Embryonic facial prominence (tissue), 1 donor: ENCODE data around the gene EPHA10.

ENCODE experiments used
- DNase-seq: peaks from one replicate; pipeline ENCODE4 v3.0.0-alpha.2; 2016; ENCODE audit errors: extremely low spot score

Gene EPHA10

DNA sequence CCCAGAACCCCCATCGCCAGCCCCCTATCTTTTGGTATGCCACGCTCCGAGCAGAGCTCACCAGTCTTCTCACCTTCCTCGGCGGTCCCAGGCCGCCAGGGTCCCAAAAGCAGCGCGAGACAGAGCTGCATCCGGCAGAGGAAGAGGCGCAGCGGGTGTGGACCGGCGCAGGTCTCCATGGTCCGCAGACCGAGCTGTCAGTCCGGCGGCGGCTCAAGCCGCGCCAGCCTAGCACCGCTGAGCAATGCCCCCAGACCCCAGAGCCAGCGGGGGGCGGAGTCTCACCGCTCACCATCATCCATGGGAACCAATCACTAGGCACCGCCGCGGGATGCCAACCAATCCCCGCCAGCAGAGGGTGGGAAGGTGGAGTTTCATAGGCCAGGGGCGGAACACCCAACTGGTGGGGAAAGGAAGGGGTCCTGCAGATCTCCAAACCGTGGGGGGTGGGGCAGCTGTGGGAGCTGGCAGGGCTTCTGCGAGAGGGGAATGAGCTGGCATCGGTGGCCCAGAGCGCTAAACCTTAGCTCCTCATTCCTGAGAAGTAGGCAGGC, at the start of gene EPHA10:
Gene EPHA10, minus strand, starts transcription at position 233 of the 554 bp plus-strand sequence. Its CDS starts 54 bp downstream, at position 179.
- no peak for DNase-seq

DNA sequence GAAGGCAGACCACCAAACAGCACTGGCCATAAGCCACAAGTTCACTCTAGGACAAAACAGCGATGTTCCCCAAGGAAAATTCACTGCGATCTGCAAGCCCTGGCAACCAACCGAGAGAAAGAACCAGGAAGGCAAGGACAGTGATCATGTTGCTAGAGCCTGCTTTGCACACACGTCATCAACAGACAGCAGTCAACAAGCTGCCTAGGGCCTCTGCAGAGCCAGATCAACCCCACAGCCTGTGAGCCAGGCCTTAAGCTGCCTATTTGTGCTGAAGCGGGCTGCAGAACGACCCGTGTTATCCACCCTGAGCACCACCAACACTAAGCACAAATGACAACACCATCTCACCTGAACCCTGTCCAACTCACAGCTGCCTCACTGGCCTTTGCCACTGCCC, 49.3 kb upstream of the EPHA10 start:
- no peak for DNase-seq

DNA sequence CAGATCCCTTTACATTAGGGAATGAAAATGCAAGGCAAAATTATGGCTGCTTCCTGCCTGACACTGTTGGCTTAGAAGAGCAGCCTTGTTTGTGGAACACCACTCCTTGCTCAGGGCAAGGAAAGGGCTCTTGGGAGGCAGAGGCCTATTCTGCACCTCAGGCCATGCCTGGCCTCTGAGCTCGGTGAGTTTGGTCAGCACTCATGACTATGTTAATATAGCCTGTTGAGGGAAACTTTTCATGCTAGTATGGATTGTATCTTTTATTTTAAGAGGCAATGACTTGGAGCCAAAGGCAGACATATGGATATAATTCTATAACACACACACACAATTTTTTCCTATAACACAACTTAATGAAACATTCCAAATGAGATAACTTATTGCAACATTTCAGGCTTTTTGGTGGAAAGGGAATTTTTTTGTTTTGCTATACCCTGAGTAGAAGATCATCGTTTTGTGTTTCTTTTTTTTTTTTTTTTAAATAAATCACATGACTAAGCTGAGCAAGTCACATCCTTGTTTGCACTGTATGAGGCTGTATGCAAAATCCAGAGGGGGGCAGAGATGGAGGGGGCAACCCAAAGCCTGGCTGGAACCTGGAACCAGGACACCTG, 48.7 kb upstream of the EPHA10 start:
- no peak for DNase-seq

DNA sequence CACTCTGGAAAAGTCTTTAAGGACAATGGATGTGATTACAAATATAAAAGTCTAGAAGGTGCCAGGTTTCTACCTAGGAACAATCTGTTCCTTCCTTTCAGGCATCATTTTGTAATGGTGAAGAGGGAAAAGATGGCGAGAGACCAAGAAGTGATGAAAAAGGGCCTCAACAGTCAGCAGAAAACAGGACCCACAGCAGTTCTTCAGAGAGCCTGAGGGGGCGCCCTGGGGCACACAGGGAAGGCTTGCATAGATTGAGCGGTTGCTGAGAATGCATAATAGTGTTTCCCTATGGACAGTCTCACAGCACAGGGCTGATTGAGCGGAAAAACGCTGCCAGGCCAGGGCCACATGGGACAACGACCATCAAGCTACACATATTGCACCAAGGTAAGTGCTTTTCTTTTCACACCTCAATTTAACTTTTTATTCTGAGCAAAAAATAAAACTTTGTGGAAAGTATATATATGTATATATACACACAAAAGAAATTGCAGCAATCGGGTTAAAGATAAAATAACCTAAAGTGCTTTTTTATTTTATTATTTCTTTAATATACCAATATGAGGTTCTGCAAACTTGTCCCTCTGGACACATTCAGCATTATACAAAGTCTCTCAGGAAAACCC, 46.2 kb upstream of the EPHA10 start:
- no peak for DNase-seq

DNA sequence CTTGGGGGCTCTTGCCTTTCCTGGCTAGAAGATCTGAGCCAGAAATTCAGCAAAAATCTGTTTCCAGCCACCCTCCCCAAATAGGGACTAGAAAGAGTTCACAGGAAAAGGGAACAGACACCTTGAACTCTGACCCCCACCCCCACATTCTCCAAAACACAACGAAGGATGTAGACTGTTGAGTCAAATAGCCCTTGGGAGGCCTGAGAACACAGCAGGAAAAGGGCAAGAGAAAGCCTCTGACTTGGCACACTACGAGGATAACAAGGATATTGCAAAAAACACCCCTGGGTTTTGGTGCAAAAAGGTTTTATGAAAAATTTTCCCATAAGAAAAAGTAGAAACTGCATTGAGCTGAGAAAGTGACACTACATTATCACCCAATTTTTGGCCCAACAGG, 45.0 kb upstream of the EPHA10 start:
- no peak for DNase-seq

DNA sequence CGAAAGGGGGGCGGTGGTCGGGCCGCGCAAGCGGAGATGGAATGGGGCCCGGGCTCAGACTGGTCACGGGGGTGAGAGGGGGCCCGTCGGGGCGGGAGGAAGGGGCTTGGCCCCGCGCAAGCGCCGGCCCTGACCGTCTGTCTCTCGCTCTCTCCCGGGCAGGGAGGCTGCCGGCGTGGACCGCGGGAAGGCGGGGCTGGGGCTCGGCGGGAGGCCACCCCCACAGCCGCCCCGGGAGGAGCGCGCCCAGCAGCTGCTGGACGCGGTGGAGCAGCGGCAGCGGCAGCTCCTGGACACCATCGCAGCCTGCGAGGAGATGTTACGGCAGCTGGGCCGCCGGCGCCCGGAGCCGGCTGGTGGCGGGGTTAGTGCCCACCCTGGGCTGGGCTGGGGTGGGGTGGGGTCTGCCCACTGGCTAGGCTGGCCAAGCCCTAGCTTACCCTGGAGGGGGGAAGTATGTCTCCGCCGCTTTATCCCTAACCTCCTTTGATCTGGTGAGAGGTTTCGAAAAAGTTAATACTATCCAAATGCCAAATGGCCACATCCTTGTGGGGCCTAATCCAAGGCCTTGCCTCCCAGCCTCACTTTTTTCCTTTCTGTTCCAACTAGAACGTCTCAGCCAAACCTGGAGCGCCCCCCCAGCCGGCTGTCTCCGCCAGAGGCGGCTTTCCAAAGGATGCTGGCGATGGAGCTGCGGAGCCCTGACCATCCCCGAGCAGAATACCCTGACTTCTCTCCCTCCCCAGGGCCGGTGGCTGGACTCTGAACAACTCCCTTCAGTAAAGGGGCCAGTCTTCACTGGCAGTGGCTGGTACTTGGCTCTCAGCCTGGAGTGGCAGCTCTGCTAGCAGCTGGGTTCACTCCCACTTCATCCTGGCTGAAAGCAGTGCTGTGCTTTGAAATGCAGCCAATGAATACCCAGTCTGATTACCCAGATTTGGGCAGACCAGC, 43.7 kb upstream of the EPHA10 start:
- no peak for DNase-seq

DNA sequence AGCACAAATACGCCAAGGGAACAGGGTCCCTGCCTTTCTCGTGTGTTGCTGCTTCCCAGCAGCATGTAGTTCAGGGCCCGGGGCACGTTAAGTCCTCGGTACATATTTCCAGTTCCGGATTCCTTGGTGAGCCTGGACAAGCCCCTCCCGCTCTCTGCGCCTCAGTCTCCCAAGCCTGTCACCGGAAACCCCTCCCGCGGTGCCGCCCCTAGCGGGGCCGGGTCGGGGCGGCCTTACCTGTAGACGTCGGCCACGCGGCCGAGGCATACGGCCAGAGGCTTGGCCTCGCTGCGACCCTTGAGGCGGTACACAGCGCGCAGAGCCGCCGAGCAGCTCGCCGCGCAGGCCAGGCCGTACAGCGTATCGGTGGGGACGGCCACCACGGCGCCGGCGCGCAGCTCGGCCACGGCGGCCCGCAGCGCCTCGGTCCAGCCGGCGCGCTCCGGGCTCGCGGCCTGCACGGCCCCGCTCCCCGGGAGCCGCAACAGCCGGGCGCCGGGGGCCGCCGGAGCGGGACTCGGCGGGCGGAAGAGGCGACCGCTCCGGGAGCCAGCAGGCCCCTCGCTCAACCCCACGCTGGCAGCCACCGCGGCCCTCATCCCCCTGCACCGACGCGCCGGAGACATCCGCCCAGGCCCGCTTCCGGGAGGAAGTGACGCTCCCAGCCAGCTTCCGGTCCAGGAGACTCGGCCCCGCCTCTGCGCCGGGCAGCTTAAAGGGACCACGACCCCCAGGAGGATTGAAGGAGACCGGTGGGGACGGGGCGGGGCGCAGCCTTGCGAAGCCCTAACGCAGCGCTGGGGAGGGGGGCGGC, 42.8 kb upstream of the EPHA10 start, which contains the start of the genes C1orf122 and YRDC:
Gene C1orf122, plus strand, starts transcription at position 236 of the 814 bp plus-strand sequence. CDS start 615 bp downstream, outside the sequence.
Gene YRDC, minus strand, starts transcription at position 654 of the 814 bp plus-strand sequence. Its CDS starts 28 bp downstream, at position 626.
- DNase-seq = peak; percentile 78

DNA sequence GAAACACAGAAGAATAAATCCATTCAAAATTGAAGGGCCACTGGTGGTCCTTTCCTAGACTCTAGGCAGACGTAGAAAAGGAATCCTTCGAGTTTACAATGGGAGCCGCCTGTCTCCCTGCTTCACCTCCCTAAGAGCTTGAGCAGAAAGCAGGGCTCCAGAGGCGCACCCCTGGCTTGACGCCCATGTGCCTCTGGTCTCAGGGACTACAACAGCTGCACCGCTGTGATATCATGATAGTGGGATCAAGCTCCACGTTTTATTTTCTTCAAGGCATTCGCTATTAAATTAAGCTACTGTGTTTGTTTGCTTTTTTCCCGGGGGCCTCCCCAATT, 42.3 kb upstream of the EPHA10 start:
- no peak for DNase-seq

DNA sequence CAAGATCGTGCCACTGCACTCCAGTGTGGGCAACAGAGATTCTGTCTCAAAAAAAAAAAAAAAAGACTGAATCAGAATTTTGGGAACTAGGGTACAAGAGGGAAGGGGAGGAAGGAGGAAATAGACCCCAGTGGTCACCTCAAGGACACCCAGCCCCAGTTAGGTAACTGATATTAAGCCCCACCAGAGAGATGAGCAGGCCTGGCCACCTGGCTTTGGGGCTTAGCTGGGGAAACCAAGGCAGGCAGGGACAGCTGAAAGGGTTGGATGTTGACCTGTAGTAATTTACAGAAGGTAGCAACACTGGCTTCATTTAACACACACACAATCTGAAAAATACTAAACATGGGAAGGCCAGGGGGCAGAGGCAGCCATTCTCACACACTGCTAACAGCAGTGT, 37.5 kb upstream of the EPHA10 start:
- no peak for DNase-seq

DNA sequence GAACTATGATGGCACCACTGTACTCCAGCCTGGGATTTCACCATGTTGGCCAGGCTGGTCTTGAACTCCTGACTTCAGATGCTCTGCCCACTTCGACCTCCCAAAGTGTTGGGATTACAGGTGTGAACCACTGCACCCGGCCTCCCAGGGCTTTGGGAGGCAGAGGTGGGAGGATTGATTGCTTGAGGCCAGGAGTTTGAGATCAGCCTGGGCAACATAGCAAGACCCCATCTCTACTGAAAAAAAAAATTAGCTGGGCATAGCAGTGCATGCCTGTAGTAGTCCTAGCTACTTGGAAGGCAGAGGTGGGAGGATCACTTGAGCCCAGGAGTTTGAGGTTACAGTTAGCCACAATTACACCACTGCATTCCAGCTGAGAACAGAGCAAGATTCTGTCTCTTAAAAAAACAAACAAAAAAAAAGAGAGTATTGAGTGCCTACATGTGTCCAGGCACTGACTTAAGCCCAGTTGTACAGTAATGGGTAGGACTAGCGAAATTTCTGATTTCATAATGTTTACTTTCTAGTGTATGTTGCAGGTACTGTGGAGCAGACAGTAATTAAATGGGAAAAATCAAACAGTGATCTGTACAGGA, 32.9 kb upstream of the EPHA10 start:
- no peak for DNase-seq

DNA sequence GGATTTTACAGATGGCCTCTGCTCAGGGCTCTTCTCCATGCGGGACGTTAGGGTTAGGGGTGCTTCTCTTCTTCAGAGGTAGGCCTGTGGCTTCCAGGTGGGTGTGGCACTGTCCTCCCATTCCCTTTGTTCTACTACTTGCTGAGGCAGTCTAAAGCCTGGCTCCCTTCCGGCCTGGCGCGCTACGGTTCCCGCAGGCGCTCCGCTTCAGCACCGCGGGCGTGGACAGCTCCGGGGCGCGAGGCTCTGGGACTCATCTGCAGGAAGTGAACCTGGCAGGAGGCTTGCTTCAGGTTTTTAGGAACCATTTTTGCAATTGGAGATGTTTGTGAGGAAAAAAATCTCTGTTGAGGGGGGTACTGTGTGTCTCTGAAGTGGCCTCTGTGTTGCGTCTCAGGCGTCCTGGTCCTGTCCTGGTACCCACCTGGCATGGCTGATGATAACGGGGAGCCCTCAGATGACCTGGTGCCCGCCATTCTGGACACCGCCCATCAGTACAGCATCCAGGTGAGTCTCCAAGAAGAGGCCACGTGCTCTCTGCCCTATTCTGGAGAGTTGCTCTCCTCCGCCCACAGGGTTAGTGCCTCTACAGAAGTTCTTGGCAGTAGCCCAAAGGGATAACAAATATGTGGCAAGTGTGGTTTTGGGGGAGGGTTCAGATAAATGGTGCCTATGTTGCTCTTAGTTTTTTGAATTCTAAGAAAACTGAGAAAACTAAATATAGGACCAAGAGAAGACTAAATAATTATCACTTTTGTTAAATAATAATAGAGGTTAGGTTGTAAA, 30.6 kb upstream of the EPHA10 start:
- DNase-seq = no peak

DNA sequence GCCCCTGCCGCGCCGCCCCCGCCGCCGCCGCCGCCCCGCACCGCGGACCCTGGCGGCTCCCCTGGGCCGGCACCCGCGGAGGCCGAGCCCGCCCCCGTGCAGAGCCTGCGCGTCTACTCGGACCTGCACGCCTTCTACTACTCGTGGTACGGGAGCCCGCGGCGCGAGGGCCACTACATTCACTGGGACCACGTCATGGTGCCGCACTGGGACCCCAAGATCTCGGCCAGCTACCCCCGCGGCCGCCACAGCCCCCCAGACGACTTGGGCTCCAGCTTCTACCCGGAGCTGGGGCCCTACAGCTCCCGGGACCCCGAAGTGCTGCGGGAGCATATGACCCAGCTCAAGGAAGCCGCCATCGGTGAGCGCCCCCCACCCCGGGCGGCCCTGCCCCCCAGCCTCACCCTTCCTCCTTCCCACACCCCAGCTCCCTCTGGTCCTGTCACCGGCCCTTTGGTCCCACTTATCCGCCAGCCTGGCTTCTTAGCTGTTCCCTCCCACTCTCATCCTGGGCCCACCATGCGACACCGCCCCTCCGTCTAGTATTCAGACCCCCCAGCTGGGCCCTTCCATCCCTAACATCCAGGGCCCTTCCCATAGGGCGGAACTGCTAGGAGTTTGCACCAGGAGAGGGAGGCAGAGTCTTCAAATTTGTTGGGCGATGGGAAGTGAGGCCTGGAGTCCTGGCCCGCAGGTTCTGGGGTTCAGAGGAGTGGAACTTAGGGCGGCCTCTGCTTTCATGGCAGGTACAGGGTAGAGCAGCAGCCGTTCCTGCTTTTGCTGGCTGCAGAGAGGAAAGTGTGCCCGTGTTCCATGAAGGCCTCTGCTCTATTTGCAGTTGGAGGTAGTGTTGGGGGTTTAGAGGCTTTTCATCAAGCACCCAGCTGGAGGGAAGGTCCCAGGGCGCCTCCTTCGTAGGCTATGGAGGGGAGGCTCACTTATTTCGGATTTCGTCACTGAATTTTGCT, 29.7 kb upstream of the EPHA10 start:
- DNase-seq = no peak

DNA sequence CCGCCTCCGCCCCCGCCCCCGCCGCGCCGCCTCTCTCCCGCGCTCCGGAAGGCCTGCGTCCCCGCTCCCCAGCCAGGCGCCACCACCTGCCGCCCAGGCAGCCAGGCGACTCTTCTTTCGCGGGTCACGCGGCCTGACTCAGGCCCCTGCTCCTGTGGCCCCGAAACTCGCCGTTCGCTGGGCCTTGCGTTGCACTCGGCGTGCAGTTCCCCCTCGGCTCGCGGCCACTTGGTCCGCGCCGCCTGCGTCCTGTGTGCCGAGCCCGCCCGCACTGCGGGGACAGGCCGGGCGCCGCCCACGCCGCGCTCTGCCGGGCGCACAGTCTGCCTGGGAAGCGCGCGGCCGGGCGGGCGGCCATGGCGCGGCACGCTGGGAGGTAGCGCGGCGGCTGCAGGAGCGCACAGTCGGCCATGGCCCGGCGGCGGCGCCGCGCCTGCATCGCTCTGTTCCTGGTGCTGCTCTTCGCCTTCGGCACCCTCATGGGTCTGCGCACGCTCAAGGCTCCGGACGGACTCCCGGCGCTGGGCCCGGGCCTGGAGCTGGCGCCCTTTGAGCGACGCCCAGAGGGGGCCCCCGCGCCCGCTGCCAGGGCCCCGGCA, 29.0 kb upstream of the EPHA10 start, which contains the start of gene MANEAL:
Gene MANEAL, plus strand, starts transcription at position 75 of the 599 bp plus-strand sequence. Its CDS starts 336 bp downstream, at position 411.
- DNase-seq = no peak

DNA sequence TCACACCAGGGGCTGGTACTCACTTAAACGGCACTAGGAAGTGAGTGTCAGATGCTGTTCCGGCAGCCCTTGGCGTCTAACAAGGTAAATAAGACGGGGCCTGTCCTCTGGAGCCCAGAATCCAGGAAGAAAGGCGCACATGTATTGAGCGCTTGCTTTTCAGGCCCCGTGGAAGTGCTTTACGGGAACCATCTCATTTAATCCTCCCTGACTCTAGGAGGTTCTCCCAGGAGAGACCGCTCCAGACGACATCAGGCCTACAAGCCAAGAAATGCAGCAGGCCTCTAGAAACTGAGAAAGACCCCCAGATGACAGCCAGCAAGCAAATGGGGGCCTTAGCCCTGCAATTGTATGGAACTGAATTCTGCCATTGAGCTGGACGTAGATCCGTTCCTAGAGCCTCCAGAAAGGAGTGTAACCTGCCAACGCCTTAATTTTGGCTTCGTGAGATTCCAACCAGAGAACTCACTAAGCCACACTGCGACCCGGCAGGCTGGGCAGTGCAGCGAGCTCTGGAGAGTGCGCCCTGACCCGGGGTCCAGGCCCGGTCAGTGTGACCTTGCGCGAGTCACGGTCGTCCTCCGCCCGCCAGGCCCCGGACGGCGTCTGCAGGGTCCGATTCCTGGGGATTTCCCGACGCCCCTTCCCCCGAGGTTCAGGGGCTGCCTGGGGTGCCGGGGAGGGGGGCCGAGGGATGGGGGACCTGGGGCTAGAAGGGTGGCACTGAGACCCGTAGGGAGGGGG, 28.2 kb upstream of the EPHA10 start:
- no peak for DNase-seq

DNA sequence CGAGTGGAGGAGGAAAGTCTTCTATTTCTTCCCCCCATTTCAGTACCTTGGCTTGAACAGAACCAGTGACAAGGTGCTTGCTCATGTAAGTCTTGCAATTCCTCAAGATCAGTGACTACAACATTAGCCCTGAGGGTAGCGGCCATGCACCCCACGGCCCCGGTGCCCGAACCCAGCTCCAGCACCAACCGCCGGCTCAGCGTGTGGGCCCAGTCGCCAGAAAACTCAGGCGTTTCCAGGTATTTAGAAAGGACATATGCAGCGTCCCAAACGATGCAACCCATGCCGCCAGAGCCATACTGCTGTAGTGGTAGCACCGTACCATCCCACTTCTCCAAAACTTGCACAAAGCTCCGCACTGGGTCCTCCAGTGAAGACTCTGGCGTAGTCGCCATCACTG, 17.6 kb upstream of the EPHA10 start:
- no peak for DNase-seq

DNA sequence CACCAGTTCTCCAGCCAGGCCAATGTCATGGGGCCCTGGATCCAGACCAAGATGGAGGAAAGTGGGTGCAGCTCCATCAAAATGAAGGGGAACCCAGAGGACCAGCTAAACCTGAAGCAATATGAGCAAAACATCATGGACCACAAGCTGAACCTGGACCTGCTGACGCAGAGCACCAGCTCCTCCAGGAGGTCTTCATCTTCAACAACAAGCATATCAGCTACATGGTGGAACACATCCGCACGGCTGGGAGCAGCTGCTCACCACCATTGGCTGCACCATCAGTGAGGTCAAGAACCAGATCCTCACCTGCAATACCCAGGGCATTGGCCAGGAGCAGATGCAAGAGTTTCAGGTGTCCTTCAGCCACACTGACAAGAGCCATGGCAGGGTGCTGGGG, 13.7 kb upstream of the EPHA10 start:
- no peak for DNase-seq

DNA sequence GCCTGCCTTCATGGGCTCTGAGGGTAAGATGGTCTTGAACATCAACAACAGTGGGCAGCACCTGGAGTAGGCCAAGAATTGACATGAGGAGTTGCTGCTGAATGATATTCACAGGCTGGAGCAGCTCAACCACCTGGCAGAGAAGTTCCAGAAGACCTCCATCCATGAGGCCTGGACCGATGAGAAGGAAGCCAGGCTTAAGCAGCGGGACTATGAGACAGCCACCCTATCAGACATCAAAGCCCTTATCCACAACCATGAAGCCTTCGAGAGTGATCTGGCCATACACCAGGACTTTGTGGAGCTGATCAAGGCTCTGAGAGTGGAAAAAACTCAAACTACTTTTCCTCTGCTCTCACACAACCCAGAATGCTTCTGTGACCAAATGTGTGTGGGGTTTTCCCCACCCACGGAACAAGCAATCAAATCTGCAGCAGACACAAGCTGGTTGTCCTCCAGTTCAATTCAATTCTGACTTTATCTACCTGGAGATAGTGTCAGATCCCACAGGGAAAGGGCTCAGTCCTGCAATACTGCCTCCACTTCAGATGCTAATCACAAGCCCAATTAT, 12.1 kb upstream of the EPHA10 start:
- DNase-seq = no peak
